GM19035 (cell line): ENCODE measurements around the gene NEU3.

Experiments
- ATAC-seq: cut with Tn5 transposase; IDR thresholded peaks from one replicate; pipeline ENCODE4 v1.9.1; 2021; ENCODE audit not compliant: unreplicated experiment

The NEU3 gene

DNA sequence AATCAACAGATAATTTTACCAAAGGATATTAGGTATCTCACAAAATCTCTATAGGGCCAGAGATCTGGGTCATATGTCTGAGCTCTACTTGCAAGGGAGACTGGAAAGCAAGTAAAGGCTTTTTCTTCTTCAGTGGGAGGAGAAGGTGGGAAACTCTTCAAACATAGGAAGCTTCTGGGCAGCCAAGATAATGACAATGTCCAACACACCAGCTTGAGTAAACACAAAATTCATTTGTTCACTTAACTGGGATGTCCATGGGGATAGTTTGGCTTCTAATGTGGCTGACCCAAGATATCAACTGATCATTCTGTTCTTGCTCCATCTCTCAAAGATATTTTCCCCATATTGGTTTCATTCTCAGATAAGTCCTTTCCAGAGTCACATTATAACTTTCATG, 70.6 kb downstream of the NEU3 start:
- ATAC-seq, result no peak

DNA sequence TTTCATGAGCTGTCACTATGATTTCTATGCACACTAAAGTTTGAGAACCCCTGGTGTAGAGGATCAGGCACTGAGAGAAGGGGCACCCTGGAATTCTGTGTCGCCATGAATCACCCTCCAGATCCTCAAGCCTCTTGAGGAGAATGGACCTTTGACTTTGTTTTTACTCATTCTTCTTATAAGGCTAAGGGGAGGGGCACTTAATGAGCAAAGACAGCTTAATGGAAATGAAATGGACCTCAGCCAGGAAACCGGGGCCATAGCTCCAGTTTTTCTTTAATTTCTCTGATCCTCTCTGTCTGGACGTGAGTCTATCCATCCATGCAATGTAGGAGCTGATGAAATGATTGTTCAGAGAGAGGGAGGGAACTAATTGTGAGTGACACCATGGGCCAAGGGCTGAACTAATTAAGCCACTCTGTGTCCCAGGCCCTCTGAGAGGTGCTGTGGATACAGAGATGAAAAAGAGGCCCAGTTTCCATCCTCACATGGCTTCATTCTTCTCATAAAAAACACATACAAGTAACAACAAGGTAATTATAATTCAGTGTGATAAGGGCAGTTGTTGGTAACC, 75.1 kb downstream of the NEU3 start:
- ATAC-seq, result no peak

DNA sequence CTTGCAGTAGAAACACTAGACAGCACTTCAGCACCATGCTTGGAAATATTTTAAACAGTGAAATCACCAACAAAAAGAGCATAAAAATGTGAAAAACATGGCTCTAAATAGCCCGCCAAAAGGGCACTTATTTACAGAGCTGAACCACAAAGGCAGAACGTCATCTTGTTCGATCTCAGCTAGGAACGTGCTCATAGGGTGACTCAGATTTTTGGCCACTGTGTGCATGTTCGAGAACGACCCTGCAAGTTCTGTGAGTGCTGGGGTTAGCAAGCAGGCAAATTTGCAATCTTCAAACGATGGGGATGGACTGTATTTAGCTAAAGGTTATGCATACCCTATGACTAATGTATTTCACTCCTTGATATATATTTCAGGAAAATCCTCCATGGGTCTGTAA, 77.3 kb downstream of the NEU3 start:
- no peak for ATAC-seq
